Vagina (tissue), 2 donors: ENCODE results near the gene VPS11.

ENCODE experiments used
- CTCF ChIP-seq, 3 experiments: fragments of 450-650 bp in 2 of 3; fragments of 200-600 bp in 1 of 3; sonication (generic) in 1 of 3; IDR thresholded peaks; one replicate each; pipeline ENCODE4 v1.5.1; 2017 to 2019; ENCODE audit warnings: antibody characterized with exemption in 3 of 3, mild to moderate bottlenecking in 2 of 3, moderate library complexity in 2 of 3
- POLR2A ChIP-seq, 2 donors: fragments of 450-650 bp; IDR thresholded peaks; one replicate each; pipeline ENCODE4 v1.6.1; 2017; ENCODE audit warnings: antibody characterized with exemption in 2 of 2, mild to moderate bottlenecking in 2 of 2, moderate library complexity in 2 of 2

GRCh38 chr11:119101759-119102423 lies 34.3 kb downstream of the VPS11 start, which contains the start of gene DPAGT1:
- TF ChIP-seq CTCF (IDR thresholded peaks at IDR 0.05) = peak in 2 of 3 experiments; percentile 13 to 33
- peak in 1 of 2 donors; percentile 9 for TF ChIP-seq POLR2A (IDR thresholded peaks at IDR 0.05)
